GOT3 (cell line): ENCODE results near the gene C6orf89.

Experiments
- DNase-seq: peaks from one replicate; lab custom pipeline; 2025; ENCODE audit warnings: mixed read lengths; lab: John Stamatoyannopoulos, UW

Gene C6orf89, protein sequence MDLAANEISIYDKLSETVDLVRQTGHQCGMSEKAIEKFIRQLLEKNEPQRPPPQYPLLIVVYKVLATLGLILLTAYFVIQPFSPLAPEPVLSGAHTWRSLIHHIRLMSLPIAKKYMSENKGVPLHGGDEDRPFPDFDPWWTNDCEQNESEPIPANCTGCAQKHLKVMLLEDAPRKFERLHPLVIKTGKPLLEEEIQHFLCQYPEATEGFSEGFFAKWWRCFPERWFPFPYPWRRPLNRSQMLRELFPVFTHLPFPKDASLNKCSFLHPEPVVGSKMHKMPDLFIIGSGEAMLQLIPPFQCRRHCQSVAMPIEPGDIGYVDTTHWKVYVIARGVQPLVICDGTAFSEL

DNA sequence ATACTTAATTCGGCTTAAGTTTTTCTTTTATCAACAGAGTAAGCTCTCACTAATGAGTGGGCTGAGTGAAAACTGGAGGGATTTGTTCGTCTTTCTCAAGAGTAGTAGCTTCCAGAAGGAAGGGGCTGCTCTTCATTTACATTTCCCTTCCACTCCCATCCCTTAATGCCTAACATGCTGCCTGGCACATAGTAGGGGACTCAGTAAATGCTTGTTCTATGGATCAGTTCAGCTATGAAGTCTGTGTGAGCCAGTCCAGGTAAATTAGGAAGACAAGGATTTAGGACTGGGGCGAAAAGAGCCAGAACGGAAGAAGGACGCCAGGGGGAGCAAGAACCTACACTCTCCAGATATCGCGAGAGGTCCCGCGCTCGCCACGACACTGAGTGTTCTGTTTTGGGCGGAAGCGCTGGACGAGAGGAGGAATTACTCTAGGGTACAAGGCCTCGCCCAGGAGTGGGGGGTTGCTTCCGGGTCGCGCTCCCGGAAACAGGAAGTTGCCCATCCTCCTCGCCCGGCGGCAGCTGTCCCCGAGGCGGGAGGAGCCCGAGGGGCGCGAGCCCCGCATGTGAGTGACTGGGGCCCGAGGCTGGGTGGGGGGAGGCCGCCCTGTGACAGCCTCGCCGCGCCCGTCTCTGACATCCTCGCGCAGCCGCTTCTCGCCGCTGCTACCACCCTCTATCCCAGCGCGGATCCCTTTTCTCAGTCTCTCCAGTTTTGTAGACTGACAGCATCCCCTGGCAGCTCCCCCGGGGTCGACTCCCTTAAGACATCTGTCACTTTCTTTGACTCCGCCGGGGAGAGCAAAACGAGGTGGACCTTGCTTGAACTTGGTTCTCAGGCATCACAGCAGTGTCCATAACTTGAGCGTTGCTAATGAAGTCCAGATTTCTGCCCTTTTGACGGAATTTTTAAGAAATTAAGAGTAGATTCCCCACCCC is at the start of gene C6orf89:
Gene C6orf89 (plus strand): TSS at position 492 of the 941 bp plus-strand sequence. CDS start 13,493 bp downstream, outside the sequence.
- peak; percentile 86 for DNase-seq

DNA sequence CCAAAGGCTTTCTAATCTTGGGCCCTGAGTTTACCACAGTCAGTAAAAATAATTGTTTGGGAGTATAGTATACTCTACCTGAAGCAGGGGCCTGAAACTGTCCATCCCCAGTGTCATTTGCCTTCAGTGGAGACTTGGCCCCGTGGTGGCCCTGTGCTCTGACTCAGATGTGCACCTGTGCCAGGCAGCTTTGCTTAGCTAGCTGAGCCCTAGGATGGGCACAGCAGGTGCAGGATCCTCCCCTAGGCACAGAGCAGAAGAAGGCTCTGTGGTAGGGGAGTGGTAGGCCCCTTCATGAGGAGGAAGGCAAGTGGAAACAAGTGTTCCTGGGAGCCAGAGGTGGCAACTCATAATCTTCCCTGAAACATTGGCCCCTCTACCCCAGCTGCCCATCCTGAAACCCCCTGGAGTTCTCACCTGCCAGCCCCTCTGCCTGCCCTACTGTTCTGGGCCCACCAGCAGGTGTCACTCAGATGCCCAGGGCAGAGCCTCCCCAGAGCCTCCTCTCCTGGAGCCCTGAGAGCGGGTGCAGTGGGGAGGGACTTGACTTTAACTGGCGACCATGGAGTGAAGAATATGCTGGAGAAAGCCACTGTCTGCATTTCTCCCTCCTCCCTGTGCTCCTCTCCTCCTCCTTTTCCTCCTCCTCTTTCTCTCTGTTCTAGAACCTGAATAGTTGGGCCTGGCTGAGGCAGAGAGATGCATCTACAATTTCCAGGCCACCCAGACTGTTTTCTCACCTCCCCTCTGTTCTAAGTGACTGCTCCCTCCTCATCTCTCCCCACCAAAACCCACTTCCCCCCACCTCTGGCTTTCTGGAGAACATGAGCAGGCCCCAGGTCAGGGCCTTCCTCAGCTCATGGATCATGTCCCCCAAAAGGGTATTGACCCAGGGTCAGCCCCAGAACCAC is 49.4 kb upstream of the C6orf89 start:
- no peak for DNase-seq

DNA sequence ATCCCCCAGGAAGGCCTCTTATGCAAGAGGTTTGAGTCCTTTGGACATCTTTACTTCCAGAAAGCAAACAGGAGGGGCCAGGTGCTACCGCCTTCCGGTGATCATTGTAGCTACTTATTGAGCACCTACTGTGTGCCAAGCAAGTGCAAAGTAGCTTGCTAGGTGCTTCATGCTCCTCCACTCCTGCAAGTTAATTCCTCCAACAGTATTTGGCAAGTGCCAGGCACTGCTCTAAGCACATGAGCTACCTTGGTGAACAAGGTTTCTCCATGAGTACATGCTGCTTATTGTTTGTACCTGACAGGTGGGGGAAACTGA is 48.8 kb upstream of the C6orf89 start:
- DNase-seq = no peak

DNA sequence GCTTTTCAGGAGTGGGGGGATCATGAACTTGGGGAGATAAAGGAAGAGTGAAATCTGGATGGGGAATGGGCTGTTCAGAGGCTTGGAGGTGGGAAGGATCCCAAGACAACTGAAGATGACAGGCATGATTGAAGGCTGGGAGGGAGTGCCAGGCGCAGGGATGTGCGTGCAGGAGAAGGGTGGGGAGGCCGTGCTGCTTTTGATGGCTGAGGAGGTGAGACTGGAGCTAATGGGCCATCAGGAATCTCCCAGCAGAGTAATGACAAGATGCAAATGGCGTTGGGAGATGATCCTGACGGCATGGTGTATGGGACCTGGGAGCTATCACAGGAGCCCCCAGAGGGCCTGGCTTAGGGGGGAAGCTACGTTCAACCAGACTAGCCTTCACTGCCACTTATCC is 48.1 kb upstream of the C6orf89 start:
- no peak for DNase-seq

DNA sequence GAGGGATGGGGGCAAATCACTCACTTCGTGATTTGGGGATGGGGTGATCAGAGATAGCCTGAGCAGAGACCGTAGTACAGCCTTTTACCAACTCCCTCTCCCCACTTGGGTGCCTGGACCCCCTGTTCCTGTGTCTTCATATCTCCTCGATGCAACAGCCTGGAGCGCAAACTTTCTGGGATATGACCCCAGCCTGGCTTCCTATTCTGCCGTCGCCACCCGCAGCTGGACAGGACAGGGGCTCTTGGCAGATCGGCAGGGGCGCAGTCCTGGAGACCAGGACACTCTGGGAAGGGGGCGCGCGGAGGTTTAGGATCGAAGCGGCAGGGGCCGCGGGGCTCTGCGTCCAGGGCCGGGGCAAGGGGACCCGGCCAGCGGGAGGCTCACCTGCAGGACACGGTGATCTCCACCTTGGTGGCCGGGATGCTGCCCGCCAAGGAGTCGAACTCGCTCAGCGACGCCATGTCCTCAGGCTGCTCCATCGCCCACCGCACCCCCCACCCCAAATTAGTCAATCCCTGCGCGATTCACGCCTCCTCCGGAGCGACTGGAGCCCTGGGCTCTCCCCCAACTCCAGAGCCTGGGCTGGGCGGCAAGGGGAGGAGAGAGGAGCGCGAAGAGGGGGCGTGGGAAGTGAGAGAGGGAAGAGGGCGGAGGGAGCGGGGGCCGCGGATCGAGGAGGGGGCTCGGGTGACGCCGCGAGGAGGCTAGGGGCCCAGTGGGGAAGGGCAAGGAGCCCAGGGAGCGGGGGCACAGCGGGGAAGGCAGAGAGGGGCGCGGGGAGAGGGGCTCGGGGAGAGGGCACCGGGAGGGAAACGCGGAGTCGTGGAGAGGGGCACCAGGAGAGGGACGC is 46.6 kb upstream of the C6orf89 start, which contains the start of gene CPNE5:
Gene CPNE5 (minus strand): TSS at position 549 of the 853 bp plus-strand sequence. CDS start 67 bp downstream, at position 482.
- no peak for DNase-seq

DNA sequence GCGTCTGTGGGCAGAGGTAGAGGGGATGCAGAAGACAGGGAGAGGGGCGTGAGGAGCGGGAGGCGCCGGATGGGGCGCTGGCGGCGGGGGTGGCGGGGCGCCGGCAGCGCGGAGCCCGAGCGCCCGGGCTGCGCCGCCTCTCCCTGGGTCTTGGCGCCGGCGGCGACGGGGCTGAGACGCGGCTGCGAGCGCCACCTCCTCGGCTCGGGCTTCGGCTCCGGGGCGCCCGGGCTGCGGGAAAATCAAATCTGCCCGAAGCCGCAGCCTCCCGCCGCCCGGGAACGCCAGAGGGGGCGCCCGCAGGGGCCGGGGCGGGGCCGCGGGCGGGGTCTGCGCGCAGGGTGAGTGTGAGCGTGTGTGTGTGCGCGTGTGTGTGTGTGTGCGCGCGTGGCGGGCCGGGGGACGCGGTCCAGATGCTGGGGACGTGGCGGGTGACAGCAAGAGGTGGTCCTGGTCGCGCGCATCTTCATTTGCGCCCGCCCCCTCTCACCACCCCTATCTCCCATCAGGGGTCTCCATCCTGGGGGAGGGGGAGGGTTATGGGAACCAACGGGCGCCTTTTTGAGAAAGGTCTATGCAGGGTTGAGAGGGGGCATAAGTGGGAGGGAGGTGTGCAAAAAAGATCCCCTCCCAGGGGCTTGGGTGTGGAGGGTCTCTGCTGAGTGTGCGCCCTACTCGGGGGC is 45.9 kb upstream of the C6orf89 start:
- DNase-seq = no peak

DNA sequence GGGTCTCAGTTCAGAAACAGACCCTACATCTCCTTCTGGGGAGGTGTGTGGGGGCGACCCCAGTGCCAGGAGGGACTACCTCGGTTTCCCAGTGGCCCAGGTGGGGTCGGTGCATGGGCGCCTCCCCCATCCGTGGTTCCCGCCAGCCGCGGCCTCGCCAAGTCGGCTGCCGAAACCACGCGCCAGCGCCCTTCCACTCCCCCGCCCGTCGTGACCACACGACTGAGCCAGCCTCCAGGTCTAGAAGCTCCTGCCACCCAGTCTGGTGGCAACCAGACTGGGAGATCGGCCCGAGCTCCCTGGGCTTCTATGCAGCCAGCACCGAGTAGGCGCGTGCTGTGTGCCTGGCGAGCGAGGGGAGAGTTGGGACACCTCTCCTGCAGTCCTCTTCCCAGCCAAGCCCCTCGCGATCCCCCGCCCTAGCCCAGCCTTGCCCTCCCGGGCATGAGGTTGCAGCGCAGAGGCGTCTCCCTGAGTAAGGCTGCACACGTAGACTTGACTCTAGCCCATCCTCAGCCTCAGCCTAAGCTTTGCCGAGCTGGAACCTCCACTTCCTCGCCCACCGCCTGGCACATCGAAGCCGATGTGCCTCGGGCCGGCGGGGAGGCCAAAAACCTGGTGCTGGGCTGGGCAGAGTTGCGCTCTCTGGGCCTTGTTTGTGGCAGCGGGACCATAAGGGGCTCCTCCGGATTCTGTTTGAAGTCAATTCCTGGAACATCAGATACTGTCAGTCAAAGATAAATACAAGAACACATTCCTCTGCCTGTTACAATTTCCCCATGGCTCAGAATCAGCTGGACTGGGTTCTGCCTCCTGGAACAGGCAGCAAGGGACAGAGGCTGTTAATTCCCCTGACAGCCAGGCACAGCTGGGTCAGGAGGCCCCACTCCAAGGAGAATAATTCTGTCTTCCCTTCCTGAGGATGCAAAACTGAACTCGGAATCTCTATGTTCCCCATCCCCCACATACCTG is 45.0 kb upstream of the C6orf89 start:
- no peak for DNase-seq

DNA sequence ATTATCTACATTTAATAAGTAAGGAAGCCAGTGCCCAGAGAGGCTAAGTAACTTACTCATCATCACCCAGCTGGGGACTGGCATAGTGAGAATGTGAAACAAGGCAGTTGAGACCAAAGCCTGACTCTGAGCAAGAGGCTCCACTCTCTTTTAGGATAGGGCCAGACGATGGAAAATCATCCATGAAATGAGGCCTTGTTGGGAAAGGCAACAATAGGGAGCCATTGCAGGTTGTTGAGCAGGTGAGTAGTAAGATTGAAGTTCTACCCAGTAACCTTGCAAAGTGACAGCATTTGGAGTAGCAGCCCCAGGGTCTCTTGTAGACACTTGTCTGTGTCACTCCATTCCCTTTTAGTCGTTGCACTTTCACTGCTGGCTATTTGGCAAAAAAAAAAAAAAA is 44.0 kb upstream of the C6orf89 start:
- DNase-seq = no peak

DNA sequence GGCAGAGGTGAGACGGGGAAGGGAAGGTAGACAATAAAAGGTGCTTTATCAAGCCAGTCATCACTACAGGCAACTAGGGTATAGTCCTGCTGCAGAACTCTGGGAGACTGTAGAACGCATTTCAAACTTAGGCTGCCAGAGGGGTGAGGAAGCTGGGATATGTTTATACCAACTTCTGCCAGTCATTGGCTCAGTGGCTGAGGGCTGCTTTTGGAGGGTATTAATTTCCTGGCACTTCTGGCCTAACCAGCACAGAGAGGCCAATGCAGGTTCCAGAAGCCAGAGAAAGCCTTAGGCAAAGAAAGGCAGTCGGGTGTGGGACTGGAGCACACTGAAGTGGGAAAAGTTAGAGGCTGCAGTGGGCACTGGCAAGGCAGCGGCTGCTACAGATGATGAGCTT is 42.6 kb upstream of the C6orf89 start:
- DNase-seq = no peak

DNA sequence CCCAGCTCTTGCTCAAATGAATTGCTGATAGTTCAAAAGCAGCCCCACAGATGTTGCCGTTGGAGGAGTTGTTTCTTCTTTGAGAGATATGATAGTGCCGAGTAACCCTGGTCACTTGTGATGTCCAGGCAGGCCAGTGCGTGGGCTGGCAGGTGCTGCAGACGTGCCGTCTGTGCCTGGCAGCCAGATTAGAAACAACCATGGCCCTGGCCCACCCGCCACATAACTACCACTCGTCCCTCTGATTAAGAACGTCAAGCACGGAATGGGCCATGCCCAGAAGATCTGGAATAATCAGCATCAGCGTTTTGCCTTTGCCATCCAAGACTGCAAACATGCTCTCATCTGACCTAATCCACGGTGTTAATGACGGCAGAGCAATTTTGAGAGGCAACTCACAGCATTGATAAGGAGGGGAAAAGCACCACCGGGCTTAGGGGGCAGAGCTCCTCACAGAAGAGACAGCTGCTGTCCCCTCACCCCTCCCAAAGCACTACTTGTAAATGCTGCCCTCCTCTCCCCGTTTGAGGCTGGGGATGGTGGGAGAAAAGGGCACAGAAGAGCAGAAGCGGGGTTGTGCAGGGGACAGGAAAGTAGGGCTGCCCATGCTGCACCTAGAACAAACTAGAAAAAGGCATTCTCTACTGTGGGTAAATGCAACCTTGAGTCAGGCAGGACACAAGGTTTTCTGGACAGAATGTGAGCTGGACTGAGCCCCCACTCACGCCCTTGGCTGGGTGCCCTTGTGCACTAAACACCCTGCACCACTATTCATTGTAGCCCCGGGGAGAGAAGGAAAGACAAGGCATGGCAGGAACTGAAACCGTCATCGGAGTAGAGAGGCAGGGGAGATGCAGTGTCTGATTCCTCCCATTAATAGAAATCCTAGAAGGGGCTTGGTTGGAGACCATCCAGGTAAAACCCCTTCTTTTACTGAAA is 41.3 kb upstream of the C6orf89 start:
- DNase-seq = no peak

DNA sequence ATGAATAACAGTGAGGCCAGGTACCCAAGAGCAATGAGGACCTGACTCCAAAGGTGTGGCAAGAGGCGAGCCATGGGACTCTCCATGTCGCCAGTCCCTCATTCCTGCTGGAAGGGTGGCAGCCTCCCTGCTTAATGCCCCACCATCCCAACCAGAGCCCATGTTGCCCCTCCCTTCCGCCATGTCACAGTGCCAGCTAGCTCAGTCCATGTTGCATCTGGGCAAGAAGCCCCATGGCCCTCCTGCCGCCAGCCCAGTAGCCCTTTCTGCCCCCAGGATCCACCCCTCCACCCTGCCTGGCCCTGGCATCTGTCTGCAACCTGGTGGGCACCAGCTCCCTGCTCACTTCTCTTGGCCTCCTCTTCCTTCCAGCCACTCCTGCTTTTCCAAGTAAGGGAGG is 40.5 kb upstream of the C6orf89 start:
- DNase-seq = no peak

DNA sequence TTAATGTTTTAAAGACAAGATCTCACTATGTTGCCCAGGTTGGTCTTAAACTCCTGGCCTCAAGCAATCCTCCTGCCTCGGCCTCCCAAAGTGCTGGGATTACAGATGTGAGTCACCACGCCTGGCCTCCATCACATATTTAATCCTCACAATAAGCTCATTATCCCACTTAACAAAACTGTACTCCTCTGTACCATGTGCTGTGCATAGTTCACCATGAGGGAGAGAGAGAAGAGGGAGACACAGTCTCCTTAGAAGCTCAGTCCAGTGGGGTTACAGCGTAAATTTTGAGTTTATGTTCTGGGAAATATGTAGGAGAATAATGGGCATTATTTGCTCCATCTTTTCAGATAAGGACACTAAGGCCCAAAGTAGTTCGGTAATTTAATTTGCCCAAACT is 38.6 kb upstream of the C6orf89 start:
- no peak for DNase-seq

DNA sequence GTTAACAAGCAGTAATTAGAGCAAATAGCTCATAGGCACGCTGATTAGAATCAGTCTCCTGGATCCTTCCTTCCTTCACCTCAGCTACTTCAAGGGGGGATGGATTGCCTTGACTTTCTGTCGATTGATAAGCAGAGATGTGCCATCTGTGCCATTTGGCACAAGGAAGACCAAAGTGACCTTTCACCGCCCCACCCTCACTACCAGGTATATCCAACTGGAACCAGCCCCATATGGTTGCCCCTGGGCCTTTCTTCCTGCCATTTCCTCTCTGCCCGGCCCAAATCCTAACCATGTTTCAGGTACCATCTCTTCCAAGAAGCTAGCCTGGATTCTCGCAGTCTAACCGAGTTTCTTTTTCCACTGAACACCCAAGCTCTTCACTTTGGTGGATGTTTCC is 37.8 kb upstream of the C6orf89 start:
- no peak for DNase-seq

DNA sequence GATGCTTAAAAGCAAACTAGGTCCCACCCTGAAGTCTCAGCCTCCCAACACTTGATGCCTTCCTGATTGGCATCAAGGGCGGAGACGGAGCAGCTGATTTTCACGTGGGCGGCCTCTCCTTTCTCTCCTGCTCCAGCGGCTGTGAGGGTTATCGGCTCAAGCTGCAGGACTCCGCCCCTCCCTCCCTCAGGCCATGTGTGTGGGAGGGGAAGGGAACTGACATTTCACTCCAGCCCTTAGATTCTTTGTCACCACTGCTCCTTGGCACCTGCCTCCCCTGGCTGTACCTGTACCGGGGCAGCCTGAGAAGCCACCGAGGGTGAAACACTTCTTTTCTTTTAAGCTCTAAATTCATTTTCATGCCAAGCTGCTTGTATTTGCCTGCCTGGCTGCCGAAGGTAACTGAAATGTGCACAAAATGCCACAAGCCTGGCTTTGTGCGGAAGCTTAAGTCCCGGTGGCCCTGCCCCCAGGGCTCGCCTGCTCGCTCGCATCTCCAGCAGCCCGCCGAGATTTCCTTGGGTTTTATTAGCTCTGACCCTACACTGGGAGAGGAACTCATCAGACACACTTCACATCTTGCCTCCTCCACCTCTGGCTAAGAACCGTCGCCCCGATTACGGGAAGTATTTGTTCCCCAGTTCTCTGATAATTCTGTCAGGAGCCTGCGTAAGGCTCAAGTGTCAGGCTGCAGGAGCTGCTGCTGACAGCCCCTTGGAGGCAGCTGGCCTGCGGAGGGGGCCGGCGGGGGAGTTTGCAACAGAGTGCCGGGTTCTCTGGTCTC is 36.9 kb upstream of the C6orf89 start:
- DNase-seq = no peak

DNA sequence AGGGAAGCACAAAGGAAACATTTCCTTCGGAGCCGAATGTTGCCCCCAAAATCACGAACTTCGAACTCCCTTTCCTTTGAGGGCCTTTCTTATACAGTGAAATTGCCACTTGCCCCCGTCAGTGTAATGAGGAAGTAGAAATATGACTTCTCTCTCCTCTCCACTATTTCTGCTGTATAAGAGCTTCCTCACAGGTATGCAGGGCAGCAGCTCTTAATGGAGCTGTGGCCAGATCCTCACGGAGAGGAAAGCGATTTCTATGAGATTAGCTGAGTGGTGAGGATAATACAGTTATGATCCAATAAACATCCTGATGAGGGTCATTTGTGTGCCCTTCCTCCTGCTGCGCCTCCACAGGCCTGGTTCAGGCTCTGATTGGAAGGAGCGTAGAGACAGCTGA is 35.7 kb upstream of the C6orf89 start:
- DNase-seq = no peak

DNA sequence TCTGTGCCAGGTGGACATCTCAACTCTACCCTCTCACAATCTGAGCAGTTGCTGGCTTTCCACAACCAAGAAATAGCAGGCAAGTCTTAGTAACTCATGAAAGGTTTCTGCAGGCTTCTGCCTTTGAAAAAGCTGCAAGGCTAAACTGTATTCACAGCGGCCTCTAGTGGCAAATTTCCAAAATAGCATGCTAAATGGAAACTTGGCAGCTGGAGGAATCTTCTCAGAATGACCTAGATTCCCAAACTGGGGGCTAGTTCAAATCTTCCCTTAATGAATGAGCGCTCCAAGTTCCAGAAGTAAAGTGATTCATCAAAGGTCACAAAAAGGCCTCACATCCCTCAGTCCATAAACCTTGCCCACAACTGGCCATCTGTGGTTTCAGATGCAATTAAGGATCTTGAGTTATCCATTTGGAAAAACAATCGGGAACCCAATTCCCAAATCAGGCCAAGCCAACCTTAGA is 34.6 kb upstream of the C6orf89 start:
- DNase-seq = peak; percentile 18

DNA sequence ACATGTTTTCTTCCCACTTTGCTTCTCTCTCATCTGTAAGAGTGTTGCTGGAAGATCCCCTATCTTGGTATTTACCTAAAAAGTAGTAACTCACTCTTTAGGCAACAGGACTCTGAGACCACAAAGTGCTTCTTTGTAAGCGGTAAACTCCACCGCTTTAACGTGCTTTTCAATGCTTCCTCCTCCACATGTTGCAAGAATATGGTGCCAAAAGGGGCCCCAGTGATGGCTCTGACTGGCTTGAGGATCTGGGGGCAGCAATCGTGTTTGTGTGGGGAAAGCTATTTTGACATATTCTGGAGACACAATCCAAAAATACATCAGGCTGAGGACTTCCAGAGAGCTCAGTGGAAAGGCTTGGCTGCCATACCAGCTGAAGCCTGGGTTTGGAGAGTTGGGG is 34.1 kb upstream of the C6orf89 start:
- DNase-seq = no peak
